HG02763 (cell line): ENCODE measurements around the gene TMEM125.

Experiments
- ATAC-seq: cut with Tn5 transposase; IDR thresholded peaks from one replicate; pipeline ENCODE4 v1.9.1; 2021; ENCODE audit warnings: mild to moderate bottlenecking, moderate library complexity; ENCODE audit not compliant: unreplicated experiment

The TMEM125 gene

GRCh38 chr1:43272576-43273571 is 3.1 kb downstream of the TMEM125 start:
- ATAC-seq, result no peak

- ATAC-seq, result no peak
These were observed 3.9 kb downstream of the TMEM125 start for GRCh38 chr1:43273708-43274107.

GRCh38 chr1:43274125-43274803 is 4.5 kb downstream of the TMEM125 start:
- no peak for ATAC-seq

- ATAC-seq, result no peak
These were observed 5.0 kb downstream of the TMEM125 start for GRCh38 chr1:43274804-43275180.

- no peak for ATAC-seq
These were observed 6.2 kb downstream of the TMEM125 start for GRCh38 chr1:43275826-43276620.

- no peak for ATAC-seq
These were observed 6.9 kb downstream of the TMEM125 start for GRCh38 chr1:43276673-43277072.

- no peak for ATAC-seq
These were observed 7.5 kb downstream of the TMEM125 start for GRCh38 chr1:43277116-43277876.

- no peak for ATAC-seq
These were observed 9.4 kb downstream of the TMEM125 start for GRCh38 chr1:43279161-43279560.

GRCh38 chr1:43279666-43280065 is 9.9 kb downstream of the TMEM125 start:
- no peak for ATAC-seq

GRCh38 chr1:43280692-43281091 is 10.9 kb downstream of the TMEM125 start:
- no peak for ATAC-seq

GRCh38 chr1:43282220-43283195 is 12.7 kb downstream of the TMEM125 start:
- ATAC-seq, result no peak

GRCh38 chr1:43284065-43284464 is 14.3 kb downstream of the TMEM125 start:
- no peak for ATAC-seq

- ATAC-seq, result no peak
These were observed 14.8 kb downstream of the TMEM125 start for GRCh38 chr1:43284546-43285110.

GRCh38 chr1:43285269-43285990 is 15.6 kb downstream of the TMEM125 start, which contains the start of gene C1orf210:
Gene C1orf210 (minus strand): TSS chr1:43285581. CDS start chr1:43283270, 2,311 bp downstream.
- ATAC-seq, result no peak

GRCh38 chr1:43286115-43286514 is 16.3 kb downstream of the TMEM125 start:
- no peak for ATAC-seq

GRCh38 chr1:43286533-43286932 is 16.8 kb downstream of the TMEM125 start:
- no peak for ATAC-seq

- ATAC-seq, result no peak
These were observed 18.4 kb downstream of the TMEM125 start for GRCh38 chr1:43288058-43288784.
